OCI-LY7 (cell line): ENCODE data around the gene ANKRD53. TPM values are rescaled to one million over a fixed set of nuclear protein-coding genes. Genes with fewer than 3 reads are reported as not detected.

Source experiments
- BruUV-seq: library from RNA; stranded (reverse); fragments of 400-500 nt; replicated peaks from 2 replicates; lab custom pipeline; 2021; lab: Mats Ljungman, UMichigan
- CTCF ChIA-PET: fragments of 300-600 bp; sonication (Branson Sonifier 250); formaldehyde crosslinking; loops from one replicate; lab custom pipeline; 2022; ENCODE audit warnings: antibody characterized with exemption; ENCODE audit not compliant: unreplicated experiment; lab: Charles Lee
- POLR2A ChIA-PET: fragments of 300-600 bp; sonication (Branson Sonifier 250); formaldehyde crosslinking; loops from one replicate; lab custom pipeline; 2022; ENCODE audit warnings: antibody characterized with exemption; lab: Charles Lee
- DNase-seq: peaks from one replicate; pipeline ENCODE4 v3.0.0-alpha.2; 2015; ENCODE audit warnings: low spot score
- H2AFZ ChIP-seq: fragments of 200-600 bp; sonication (generic), shearing (Covaris generic); 2 replicates; pipeline ENCODE4 v1.6.1; 2014; ENCODE audit warnings: mild to moderate bottlenecking, antibody characterized with exemption, low read length, moderate library complexity
- H3K27ac ChIP-seq: fragments of 200-600 bp; sonication (generic); 2 replicates; pipeline ENCODE4 v1.5.1; 2014; ENCODE audit warnings: mixed run types, low read depth, mild to moderate bottlenecking, moderate library complexity, low read length, inconsistent platforms; ENCODE audit not compliant: poor library complexity, severe bottlenecking
- H3K36me3 ChIP-seq: fragments of 200-600 bp; sonication (generic); 2 replicates; pipeline ENCODE4 v1.6.1; 2014; ENCODE audit warnings: mild to moderate bottlenecking, antibody characterized with exemption, low read length, moderate library complexity, mixed read lengths; ENCODE audit not compliant: insufficient read depth
- H3K4me1 ChIP-seq: fragments of 200-600 bp; sonication (generic); 2 replicates; pipeline ENCODE4 v1.5.1; 2014; ENCODE audit warnings: mild to moderate bottlenecking, low read length; ENCODE audit not compliant: insufficient read depth, poor library complexity, severe bottlenecking
- H3K4me2 ChIP-seq: fragments of 200-600 bp; sonication (generic); 2 replicates; pipeline ENCODE4 v1.6.1; 2014; ENCODE audit warnings: mild to moderate bottlenecking, low read length
- H3K4me3 ChIP-seq: fragments of 200-600 bp; sonication (generic); 2 replicates; pipeline ENCODE4 v1.5.1; 2014; ENCODE audit warnings: mild to moderate bottlenecking, low read depth, low read length; ENCODE audit not compliant: poor library complexity, severe bottlenecking
- H3K79me2 ChIP-seq: fragments of 200-600 bp; sonication (generic); 2 replicates; pipeline ENCODE4 v1.6.1; 2016; ENCODE audit warnings: low read depth, mild to moderate bottlenecking, low read length, moderate library complexity, mixed read lengths; ENCODE audit not compliant: insufficient read depth
- H3K9me2 ChIP-seq: fragments of 200-600 bp; sonication (generic); 2 replicates; pipeline ENCODE4 v1.6.1; 2016; ENCODE audit warnings: mild to moderate bottlenecking, low read length, mixed read lengths; ENCODE audit not compliant: insufficient read depth
- H3K9me3 ChIP-seq: fragments of 200-600 bp; sonication (generic); 2 replicates; pipeline ENCODE4 v1.6.1; 2014; ENCODE audit warnings: mild to moderate bottlenecking, mixed run types, low read length, mixed read lengths
- H4K20me1 ChIP-seq: fragments of 200-600 bp; sonication (generic); 2 replicates; pipeline ENCODE4 v1.6.1; 2014; ENCODE audit warnings: mild to moderate bottlenecking, antibody characterized with exemption, low read length, moderate library complexity, mixed read lengths; ENCODE audit not compliant: insufficient read depth
- EZH2phosphoT487 ChIP-seq: fragments of 200-600 bp; sonication (generic); IDR thresholded peaks from 2 replicates; pipeline ENCODE4 v1.6.1; 2018; ENCODE audit warnings: low read depth, borderline replicate concordance, mild to moderate bottlenecking, mixed run types, antibody characterized with exemption, low read length, moderate library complexity, mixed read lengths
- intact Hi-C: fragments of 100-400 bp; cut with micrococcal nuclease; formaldehyde crosslinking; loops from one replicate; pipeline ENCODE4 v1.10.0; 2022; ENCODE audit not compliant: unreplicated experiment
- total RNA-seq, 2 experiments: library from RNA; depleted of rRNA in 1 of 2; stranded (reverse); fragments of >200 nt in 1 of 2; shearing (Covaris generic) in 1 of 2; gene quantifications; 2 replicates each; pipeline ENCODE4 v1.2.3, GENCODE V29; 2014 to 2022
- TF ChIP-seq, protein P1 (sequence below): fragments of 200-600 bp; sonication (generic); conservative IDR thresholded peaks from 2 replicates; pipeline ENCODE4 v1.5.1; 2014; ENCODE audit warnings: mild to moderate bottlenecking, antibody characterized with exemption, low read length, moderate library complexity, mixed read lengths

The ANKRD53 gene
- total RNA-seq, 2 experiments from 2014 or later, result not detected

- Histone ChIP-seq H3K9me2 (no peaks in the 10 kb centered on the region), H3K4me2 (no peak within 1 kb of the TSS), H3K27ac (no peak within 1 kb of the TSS), H3K9me3 (no peaks in the 10 kb centered on the region), H3K4me3 (no peak within 1 kb of the TSS), H3K79me2 (no peaks in the 10 kb centered on the region), H3K36me3 (no peaks in the 10 kb centered on the region), H2AFZ (no peak within 1 kb of the TSS), H3K4me1 (peaks cover 6% of the 10 kb centered on the region), H4K20me1 (no peaks in the 10 kb centered on the region)
- BruUV-seq, result no TSS peak
- TF ChIP-seq, protein P1, sequence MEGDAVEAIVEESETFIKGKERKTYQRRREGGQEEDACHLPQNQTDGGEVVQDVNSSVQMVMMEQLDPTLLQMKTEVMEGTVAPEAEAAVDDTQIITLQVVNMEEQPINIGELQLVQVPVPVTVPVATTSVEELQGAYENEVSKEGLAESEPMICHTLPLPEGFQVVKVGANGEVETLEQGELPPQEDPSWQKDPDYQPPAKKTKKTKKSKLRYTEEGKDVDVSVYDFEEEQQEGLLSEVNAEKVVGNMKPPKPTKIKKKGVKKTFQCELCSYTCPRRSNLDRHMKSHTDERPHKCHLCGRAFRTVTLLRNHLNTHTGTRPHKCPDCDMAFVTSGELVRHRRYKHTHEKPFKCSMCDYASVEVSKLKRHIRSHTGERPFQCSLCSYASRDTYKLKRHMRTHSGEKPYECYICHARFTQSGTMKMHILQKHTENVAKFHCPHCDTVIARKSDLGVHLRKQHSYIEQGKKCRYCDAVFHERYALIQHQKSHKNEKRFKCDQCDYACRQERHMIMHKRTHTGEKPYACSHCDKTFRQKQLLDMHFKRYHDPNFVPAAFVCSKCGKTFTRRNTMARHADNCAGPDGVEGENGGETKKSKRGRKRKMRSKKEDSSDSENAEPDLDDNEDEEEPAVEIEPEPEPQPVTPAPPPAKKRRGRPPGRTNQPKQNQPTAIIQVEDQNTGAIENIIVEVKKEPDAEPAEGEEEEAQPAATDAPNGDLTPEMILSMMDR, result no peak
- no peak for TF ChIP-seq EZH2phosphoT487
- ChIA-PET POLR2A (no interaction called here), CTCF (no interaction called here)
- intact Hi-C loops, result no loop called here
- no peak for DNase-seq
Observed at GRCh38 chr2:70935468-70936164, 42.8 kb upstream of the ANKRD53 start, which contains the start of gene ATP6V1B1. Gene ATP6V1B1 (plus strand): TSS chr2:70935900. CDS start chr2:70935955, 55 bp downstream.

GRCh38 chr2:70936165-70936978 lies 42.1 kb upstream of the ANKRD53 start:
- Histone ChIP-seq H3K4me2 (no peak overlapping the region), H2AFZ (no peak overlapping the region), H3K9me3 (no peaks in the 10 kb centered on the region), H3K4me3 (no peak overlapping the region), H4K20me1 (no peaks in the 10 kb centered on the region), H3K4me1 (no peaks in the 10 kb centered on the region), H3K27ac (no peak overlapping the region), H3K36me3 (no peaks in the 10 kb centered on the region), H3K9me2 (no peaks in the 10 kb centered on the region), H3K79me2 (no peaks in the 10 kb centered on the region)
- CTCF ChIA-PET, result no interaction called here
- intact Hi-C loops, result no loop called here
- no peak for TF ChIP-seq EZH2phosphoT487
- TF ChIP-seq, protein P1, result no peak
- no peak for DNase-seq
- POLR2A ChIA-PET, result interaction anchor here (0.7 kb wide), 1 partner anchor 188 kb away, joined by 3 read pairs; no protein-coding TSS in a partner anchor
- BruUV-seq, result no TSS peak
